CD4-positive, alpha-beta T cell treated with Interleukin-12 subunit alpha and Interleukin-12 subunit beta, for 1 hour (primary cell): ENCODE data around the gene IRF2BPL.

Experiments used
- DNase-seq: peaks from one replicate; pipeline ENCODE4 v3.0.0-alpha.2; 2020

The IRF2BPL gene

GRCh38 chr14:77009014-77009413 is 19.5 kb downstream of the IRF2BPL start:
- no peak for DNase-seq

- DNase-seq: no peak
Measured at GRCh38 chr14:77008541-77008940, 20.0 kb downstream of the IRF2BPL start.

GRCh38 chr14:77007975-77008421 is 20.5 kb downstream of the IRF2BPL start:
- no peak for DNase-seq

- no peak for DNase-seq
Measured at GRCh38 chr14:77007183-77007974, 21.1 kb downstream of the IRF2BPL start.

- no peak for DNase-seq
Measured at GRCh38 chr14:77006132-77006531, 22.4 kb downstream of the IRF2BPL start.

- no peak for DNase-seq
Measured at GRCh38 chr14:77005559-77005958, 22.9 kb downstream of the IRF2BPL start.

- DNase-seq: no peak
Measured at GRCh38 chr14:77004711-77005460, 23.6 kb downstream of the IRF2BPL start.

GRCh38 chr14:77003960-77004710 is 24.4 kb downstream of the IRF2BPL start:
- no peak for DNase-seq

- DNase-seq: no peak
Measured at GRCh38 chr14:77002889-77003288, 25.6 kb downstream of the IRF2BPL start.

- no peak for DNase-seq
Measured at GRCh38 chr14:77002335-77002734, 26.2 kb downstream of the IRF2BPL start.

- no peak for DNase-seq
Measured at GRCh38 chr14:77000340-77001270, 27.9 kb downstream of the IRF2BPL start.

GRCh38 chr14:76998910-76999309 is 29.6 kb downstream of the IRF2BPL start:
- no peak for DNase-seq

- no peak for DNase-seq
Measured at GRCh38 chr14:76997257-76997970, 31.1 kb downstream of the IRF2BPL start.

- no peak for DNase-seq
Measured at GRCh38 chr14:76996563-76997146, 31.9 kb downstream of the IRF2BPL start.

GRCh38 chr14:76995279-76996035 is 33.1 kb downstream of the IRF2BPL start:
- DNase-seq: no peak

GRCh38 chr14:76993752-76994151 is 34.8 kb downstream of the IRF2BPL start:
- DNase-seq: no peak

GRCh38 chr14:76990084-76990483 is 38.4 kb downstream of the IRF2BPL start:
- no peak for DNase-seq

GRCh38 chr14:76987956-76988520 is 40.5 kb downstream of the IRF2BPL start:
- DNase-seq: no peak

GRCh38 chr14:76986231-76986565 is 42.3 kb downstream of the IRF2BPL start:
- no peak for DNase-seq

GRCh38 chr14:76985540-76986230 is 42.8 kb downstream of the IRF2BPL start:
- DNase-seq: no peak
